Fibroblast of mammary gland (primary cell): ENCODE data around the gene RBMS3.

ENCODE experiments used
- DNase-seq: peaks from one replicate; pipeline ENCODE4 v3.0.0-alpha.2; 2010; ENCODE audit warnings: low read depth
- H3K4me3 ChIP-seq: 2 replicates; pipeline ENCODE4 v1.5.1; 2011; ENCODE audit warnings: low read depth, mild to moderate bottlenecking, low read length, moderate library complexity; ENCODE audit not compliant: control insufficient read depth
- CTCF ChIP-seq: conservative IDR thresholded peaks from 2 replicates; pipeline ENCODE4 v1.5.1; 2011; ENCODE audit warnings: low read depth, low read length, inconsistent platforms; ENCODE audit not compliant: control insufficient read depth, insufficient read depth

RBMS3 gene

GRCh38 chr3:29952431-29952830 lies 671.6 kb downstream of the RBMS3 start:
- TF ChIP-seq CTCF, result no peak
- no peak for DNase-seq
- H3K4me3 ChIP-seq, result no peak overlapping the region

GRCh38 chr3:29955413-29955812 lies 674.5 kb downstream of the RBMS3 start:
- TF ChIP-seq CTCF, result no peak
- no peak overlapping the region for H3K4me3 ChIP-seq
- no peak for DNase-seq

GRCh38 chr3:29958816-29959215 lies 677.9 kb downstream of the RBMS3 start:
- TF ChIP-seq CTCF, result no peak
- H3K4me3 ChIP-seq, result no peak overlapping the region
- no peak for DNase-seq

GRCh38 chr3:29971895-29972294 lies 691.0 kb downstream of the RBMS3 start:
- no peak for DNase-seq

GRCh38 chr3:29972320-29972993 lies 691.6 kb downstream of the RBMS3 start:
- no peak for TF ChIP-seq CTCF
- H3K4me3 ChIP-seq, result no peak overlapping the region
- DNase-seq, result peak; percentile 77

More at GRCh38 chr3:29971895-29972294, 691.0 kb downstream of the RBMS3 start:
- no peak overlapping the region for H3K4me3 ChIP-seq
- TF ChIP-seq CTCF, result no peak

GRCh38 chr3:29973763-29974162 lies 692.9 kb downstream of the RBMS3 start:
- H3K4me3 ChIP-seq, result no peak overlapping the region
- no peak for TF ChIP-seq CTCF
- DNase-seq, result no peak

GRCh38 chr3:29976871-29977270 lies 696.0 kb downstream of the RBMS3 start:
- H3K4me3 ChIP-seq, result no peak overlapping the region
- no peak for DNase-seq
- TF ChIP-seq CTCF, result no peak
